ENCODE measurements around the gene ACTR6. TPM values are rescaled to one million over a fixed set of nuclear protein-coding genes. Genes with fewer than 3 reads are reported as not detected.

ACTR6 gene
- total and polyA plus RNA-seq, 2 donors (not counting 3 experiments of a cell fraction or from before 2014, with no cell fraction given): 7.5 to 23.2 TPM

DNA sequence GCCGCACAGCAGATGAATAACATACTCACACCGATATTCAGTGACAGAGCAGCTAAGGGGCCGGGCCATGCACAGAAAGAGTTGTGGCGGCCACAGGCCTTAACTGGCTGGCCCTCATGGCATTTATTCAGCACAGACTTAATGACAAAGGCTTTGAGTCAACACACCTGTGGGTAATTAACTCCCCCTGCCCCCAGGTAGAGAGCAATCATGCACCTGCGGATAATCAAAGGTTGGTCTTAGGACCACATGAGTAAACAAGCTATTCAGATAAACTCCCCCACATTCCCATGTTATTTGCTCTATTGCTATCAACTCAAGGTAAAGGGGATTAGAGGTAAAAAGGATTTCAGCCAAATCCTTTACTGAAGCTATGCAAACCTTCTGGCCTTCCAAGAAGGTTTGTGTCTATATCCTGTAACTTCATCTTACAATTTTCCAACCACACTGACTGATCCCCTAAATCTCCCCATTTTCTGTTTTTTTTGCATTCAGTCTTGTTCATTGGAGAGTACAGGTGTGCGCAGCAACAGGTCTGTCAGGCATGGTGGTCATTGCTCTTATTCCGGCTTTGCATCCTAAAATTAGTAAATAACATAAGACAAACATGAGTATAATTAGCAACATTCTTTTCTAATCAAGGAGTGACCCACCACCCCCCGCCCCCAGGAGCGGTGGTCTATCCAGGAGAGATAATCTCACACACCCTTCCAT lies 41.1 kb upstream of the ACTR6 start:
- Histone ChIP-seq H3K79me2 (ENCODE audit: control insufficient read depth, insufficient read depth, low read length) (no peaks in the 10 kb centered on the region), H3K4me3 (replicated peaks in 1 of 3; ENCODE audit: insufficient read depth in 1 of 3, low read depth in 1 of 3, low read length in 3 of 3) (no peak overlapping the region), H3K36me3 (ENCODE audit: control insufficient read depth in 2 of 2, extremely low read depth in 1 of 2, insufficient read depth in 2 of 2, low read length in 2 of 2) (no peaks in the 10 kb centered on the region), H3K27me3 (ENCODE audit: control insufficient read depth in 2 of 2, insufficient read depth in 2 of 2, low read length in 2 of 2) (peaks cover 0 to 2% of the 10 kb centered on the region in 2 experiments), H3K9me1 (replicated peaks; ENCODE audit: control insufficient read depth, extremely low read depth, insufficient read depth, low read length) (no peaks in the 10 kb centered on the region), H3K9ac (replicated peaks; ENCODE audit: extremely low read depth, insufficient read depth, low read length) (no peak overlapping the region), H4K20me1 (replicated peaks; ENCODE audit: control insufficient read depth, extremely low read depth, insufficient read depth, low read length) (no peaks in the 10 kb centered on the region), H3K27ac (ENCODE audit: insufficient read depth, low read depth, low read length) (no peak overlapping the region), H3K4me2 (ENCODE audit: insufficient read depth, low read length) (no peak overlapping the region), H3K4me1 (ENCODE audit: control insufficient read depth, extremely low read depth, insufficient read depth, low read length) (no peaks in the 10 kb centered on the region), H3K9me3 (replicated peaks; ENCODE audit: control insufficient read depth, insufficient read depth, low read length) (no peaks in the 10 kb centered on the region), H2AFZ (ENCODE audit: low read depth, low read length) (no peak overlapping the region)
- TF ChIP-seq EZH2 (IDR thresholded peaks at IDR 0.05; ENCODE audit: borderline replicate concordance, low read depth, low read length, severe bottlenecking): no peak
- no peak for TF ChIP-seq GATA2 (IDR thresholded peaks at IDR 0.05; ENCODE audit: insufficient read depth, insufficient read length, low read depth, low read length)
- dilution Hi-C loops (cut with MboI; ENCODE audit: extremely low pct_ligation_motif_present, low sequenced_read_pairs): no loop called here
- DNase-seq (ENCODE audit: low read depth, low spot score) (no peak), FAIRE-seq (no peak)
- BruUV-seq (replicated peaks): no TSS peak
- intact Hi-C loops (cut with micrococcal nuclease): loop anchor here (10.0 kb wide), 1 partner anchor 245 kb away; no protein-coding TSS in a partner anchor
- POLR2A ChIA-PET: no interaction called here
- CTCF ChIA-PET: no interaction called here

DNA sequence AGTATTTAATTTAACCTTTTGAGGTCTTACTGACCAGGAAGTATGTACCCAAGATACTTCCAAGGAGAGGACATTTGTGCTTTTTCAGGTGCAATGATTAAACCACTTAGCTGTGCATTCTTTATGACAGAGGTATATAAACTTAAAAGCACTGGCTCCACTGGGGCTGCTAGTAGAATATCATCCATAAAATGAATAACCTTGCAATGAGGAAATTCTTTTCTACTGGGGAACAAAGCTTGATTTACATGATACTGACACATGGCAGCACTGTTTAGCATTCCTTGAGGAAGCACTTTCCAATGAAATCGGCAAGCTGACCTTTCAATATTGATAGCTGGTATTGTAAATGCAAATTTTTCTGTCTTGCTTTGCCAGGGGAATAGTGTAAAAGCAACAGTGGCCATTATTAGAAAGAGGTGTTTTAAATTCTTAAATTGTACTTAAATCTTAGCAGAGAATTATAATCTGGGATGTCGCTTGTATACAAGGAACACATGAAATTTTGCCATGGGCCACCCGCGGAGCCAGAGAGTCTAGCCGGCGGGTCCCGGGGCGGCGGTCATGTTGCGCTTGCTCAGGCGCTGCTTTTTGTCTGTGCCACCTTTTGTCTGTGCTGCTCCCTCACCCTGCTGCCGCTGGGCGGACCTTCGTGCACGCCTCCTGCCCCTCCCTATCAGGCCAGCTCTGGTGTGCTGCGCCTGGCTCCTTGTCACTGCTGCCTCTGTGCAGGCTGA lies 37.0 kb upstream of the ACTR6 start:
- no peaks in the 10 kb centered on the region for H3K79me2 ChIP-seq (ENCODE audit: control insufficient read depth, insufficient read depth, low read length)
- intact Hi-C loops (cut with micrococcal nuclease): no loop called here
- no peak overlapping the region for H3K27ac ChIP-seq (ENCODE audit: insufficient read depth, low read depth, low read length)
- peak overlapping the region in 1 of 3 experiments; percentile 0 for H3K4me3 ChIP-seq (replicated peaks in 1 of 3; ENCODE audit: insufficient read depth in 1 of 3, low read depth in 1 of 3, low read length in 3 of 3)
- FAIRE-seq (peak; percentile 80), DNase-seq (ENCODE audit: low read depth, low spot score) (peak; percentile 54)
- peaks cover 0 to 2% of the 10 kb centered on the region in 2 experiments for H3K27me3 ChIP-seq (ENCODE audit: control insufficient read depth in 2 of 2, insufficient read depth in 2 of 2, low read length in 2 of 2)
- no peaks in the 10 kb centered on the region for H3K36me3 ChIP-seq (ENCODE audit: control insufficient read depth in 2 of 2, extremely low read depth in 1 of 2, insufficient read depth in 2 of 2, low read length in 2 of 2)
- no peaks in the 10 kb centered on the region for H3K4me1 ChIP-seq (ENCODE audit: control insufficient read depth, extremely low read depth, insufficient read depth, low read length)
- BruUV-seq (replicated peaks): no TSS peak
- ChIA-PET POLR2A (no interaction called here), CTCF (interaction anchor here (0.6 to 2.6 kb wide), 8 partner anchors 9 to 241 kb away, joined by 3 to 26 read pairs (median 3); no protein-coding TSS in a partner anchor)
- no peak for TF ChIP-seq GATA2 (IDR thresholded peaks at IDR 0.05; ENCODE audit: insufficient read depth, insufficient read length, low read depth, low read length)
- TF ChIP-seq MYC (IDR thresholded peaks at IDR 0.05; ENCODE audit: low read depth, low read length): no peak
- no peak for TF ChIP-seq POLR2AphosphoS5 (IDR thresholded peaks at IDR 0.05; ENCODE audit: insufficient read depth, low read depth, low read length)
- no peak for TF ChIP-seq FOS (IDR thresholded peaks at IDR 0.05; ENCODE audit: borderline replicate concordance, insufficient read depth, low read length)
- no peak for TF ChIP-seq JUN (IDR thresholded peaks at IDR 0.05; ENCODE audit: borderline replicate concordance, insufficient read depth, insufficient read length, low read depth)
- no peak for TF ChIP-seq EZH2 (IDR thresholded peaks at IDR 0.05; ENCODE audit: borderline replicate concordance, low read depth, low read length, severe bottlenecking)
- TF ChIP-seq, protein P1, sequence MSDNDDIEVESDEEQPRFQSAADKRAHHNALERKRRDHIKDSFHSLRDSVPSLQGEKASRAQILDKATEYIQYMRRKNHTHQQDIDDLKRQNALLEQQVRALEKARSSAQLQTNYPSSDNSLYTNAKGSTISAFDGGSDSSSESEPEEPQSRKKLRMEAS (IDR thresholded peaks at IDR 0.05; ENCODE audit: insufficient read depth, insufficient read length): no peak
- TF ChIP-seq, protein P2, sequence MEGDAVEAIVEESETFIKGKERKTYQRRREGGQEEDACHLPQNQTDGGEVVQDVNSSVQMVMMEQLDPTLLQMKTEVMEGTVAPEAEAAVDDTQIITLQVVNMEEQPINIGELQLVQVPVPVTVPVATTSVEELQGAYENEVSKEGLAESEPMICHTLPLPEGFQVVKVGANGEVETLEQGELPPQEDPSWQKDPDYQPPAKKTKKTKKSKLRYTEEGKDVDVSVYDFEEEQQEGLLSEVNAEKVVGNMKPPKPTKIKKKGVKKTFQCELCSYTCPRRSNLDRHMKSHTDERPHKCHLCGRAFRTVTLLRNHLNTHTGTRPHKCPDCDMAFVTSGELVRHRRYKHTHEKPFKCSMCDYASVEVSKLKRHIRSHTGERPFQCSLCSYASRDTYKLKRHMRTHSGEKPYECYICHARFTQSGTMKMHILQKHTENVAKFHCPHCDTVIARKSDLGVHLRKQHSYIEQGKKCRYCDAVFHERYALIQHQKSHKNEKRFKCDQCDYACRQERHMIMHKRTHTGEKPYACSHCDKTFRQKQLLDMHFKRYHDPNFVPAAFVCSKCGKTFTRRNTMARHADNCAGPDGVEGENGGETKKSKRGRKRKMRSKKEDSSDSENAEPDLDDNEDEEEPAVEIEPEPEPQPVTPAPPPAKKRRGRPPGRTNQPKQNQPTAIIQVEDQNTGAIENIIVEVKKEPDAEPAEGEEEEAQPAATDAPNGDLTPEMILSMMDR (IDR thresholded peaks at IDR 0.05; ENCODE audit: extremely low read depth in 1 of 2, insufficient read depth in 1 of 2, low read depth in 1 of 2, low read length in 2 of 2): no peak
- no peak for TF ChIP-seq POLR2A (IDR thresholded peaks at IDR 0.05; ENCODE audit: low read depth, low read length)
- H3K9ac ChIP-seq (replicated peaks; ENCODE audit: extremely low read depth, insufficient read depth, low read length): no peak overlapping the region
- no peaks in the 10 kb centered on the region for H4K20me1 ChIP-seq (replicated peaks; ENCODE audit: control insufficient read depth, extremely low read depth, insufficient read depth, low read length)
- peak overlapping the region; percentile 51 for H2AFZ ChIP-seq (ENCODE audit: low read depth, low read length)
- peak overlapping the region; percentile 31 for H3K4me2 ChIP-seq (ENCODE audit: insufficient read depth, low read length)
- no peaks in the 10 kb centered on the region for H3K9me3 ChIP-seq (replicated peaks; ENCODE audit: control insufficient read depth, insufficient read depth, low read length)
- dilution Hi-C loops (cut with MboI; ENCODE audit: extremely low pct_ligation_motif_present, low sequenced_read_pairs): no loop called here
- no peaks in the 10 kb centered on the region for H3K9me1 ChIP-seq (replicated peaks; ENCODE audit: control insufficient read depth, extremely low read depth, insufficient read depth, low read length)

All from endothelial cell of umbilical vein (primary cell).